ELR (cell line): ENCODE data around the gene KRTAP3-3.
"Not testable (repeated sequence)": the region's sequence is repeated elsewhere in the genome, so short reads cannot be mapped to it uniquely, and the experiment has no call there.

Experiments used
- DNase-seq: peaks from one replicate; pipeline ENCODE4 v3.0.0-alpha.2; 2015; ENCODE audit warnings: low read depth

KRTAP3-3 gene

GRCh38 chr17:41004397-41004796 is 10.4 kb upstream of the KRTAP3-3 start:
- no peak for DNase-seq

- DNase-seq, result no peak
Measured at GRCh38 chr17:41003926-41004325, 10.0 kb upstream of the KRTAP3-3 start.

- DNase-seq, result peak; percentile 74
Measured at GRCh38 chr17:41002814-41003213, 8.8 kb upstream of the KRTAP3-3 start.

- no peak for DNase-seq
Measured at GRCh38 chr17:41001795-41002194, 7.8 kb upstream of the KRTAP3-3 start.

GRCh38 chr17:40999563-40999962 is 5.6 kb upstream of the KRTAP3-3 start, which contains the start of gene KRTAP3-2:
Gene KRTAP3-2 (minus strand): TSS chr17:40999906. CDS start chr17:40999853, 53 bp downstream.
- DNase-seq, result not testable (repeated sequence)

GRCh38 chr17:40997361-40997760 is 3.4 kb upstream of the KRTAP3-3 start:
- DNase-seq, result no peak

GRCh38 chr17:40996829-40997228 is 2.9 kb upstream of the KRTAP3-3 start:
- DNase-seq, result peak; percentile 19

GRCh38 chr17:40995116-40995515 is 1.2 kb upstream of the KRTAP3-3 start:
- DNase-seq, result no peak

- no peak for DNase-seq
Measured at GRCh38 chr17:40993084-40993483, 880 bp downstream of the KRTAP3-3 start.

- no peak for DNase-seq
Measured at GRCh38 chr17:40992666-40993065, 1.3 kb downstream of the KRTAP3-3 start.

GRCh38 chr17:40986920-40987319 is 7.0 kb downstream of the KRTAP3-3 start:
- no peak for DNase-seq

- DNase-seq, result no peak
Measured at GRCh38 chr17:40984226-40984625, 9.7 kb downstream of the KRTAP3-3 start, which contains the start of gene KRT40. Gene KRT40 (minus strand): TSS chr17:40984326. CDS start chr17:40984273, 53 bp downstream.

- no peak for DNase-seq
Measured at GRCh38 chr17:40981115-40981514, 12.8 kb downstream of the KRTAP3-3 start.

GRCh38 chr17:40980596-40980995 is 13.4 kb downstream of the KRTAP3-3 start:
- no peak for DNase-seq

- no peak for DNase-seq
Measured at GRCh38 chr17:40980117-40980516, 13.8 kb downstream of the KRTAP3-3 start.

GRCh38 chr17:40978575-40979151 is 15.3 kb downstream of the KRTAP3-3 start:
- no peak for DNase-seq

GRCh38 chr17:40975516-40975915 is 18.4 kb downstream of the KRTAP3-3 start:
- DNase-seq, result no peak

- DNase-seq, result no peak
Measured at GRCh38 chr17:40974366-40974765, 19.6 kb downstream of the KRTAP3-3 start.

- no peak for DNase-seq
Measured at GRCh38 chr17:40967582-40967981, 26.4 kb downstream of the KRTAP3-3 start.

- DNase-seq, result no peak
Measured at GRCh38 chr17:40966848-40967247, 27.1 kb downstream of the KRTAP3-3 start, which contains the start of gene KRT39. Gene KRT39 (minus strand): TSS chr17:40966948. CDS start chr17:40966856, 92 bp downstream.

- peak; percentile 44 for DNase-seq
Measured at GRCh38 chr17:40963838-40964237, 30.1 kb downstream of the KRTAP3-3 start.

GRCh38 chr17:40962059-40962561 is 31.9 kb downstream of the KRTAP3-3 start:
- no peak for DNase-seq

GRCh38 chr17:40961591-40961990 is 32.4 kb downstream of the KRTAP3-3 start:
- DNase-seq, result no peak

- DNase-seq, result no peak
Measured at GRCh38 chr17:40960144-40960543, 33.8 kb downstream of the KRTAP3-3 start.
